CD4-positive, alpha-beta T cell treated with Interleukin-4 for 1 hour (primary cell): ENCODE measurements around the gene IL20.
A peak's percentile ranks its signal among the peaks of the same experiment; 100 is the strongest.

Source experiments
- DNase-seq, 2 donors: peaks; one replicate each; pipeline ENCODE4 v3.0.0-alpha.2; 2020 to 2022

The IL20 gene

GRCh38 chr1:206883160-206883559 is 17.7 kb downstream of the IL20 start:
- no peak for DNase-seq

- no peak for DNase-seq
Measured at GRCh38 chr1:206883876-206884275, 18.5 kb downstream of the IL20 start.

- no peak for DNase-seq
Measured at GRCh38 chr1:206885341-206886060, 20.1 kb downstream of the IL20 start.

GRCh38 chr1:206886831-206887230 is 21.4 kb downstream of the IL20 start:
- no peak for DNase-seq

- no peak for DNase-seq
Measured at GRCh38 chr1:206887701-206888100, 22.3 kb downstream of the IL20 start.

- peak; percentile 17 to 26 for DNase-seq
Measured at GRCh38 chr1:206890125-206891060, 25.0 kb downstream of the IL20 start.

- DNase-seq: no peak
Measured at GRCh38 chr1:206891412-206891811, 26.0 kb downstream of the IL20 start.

DNA sequence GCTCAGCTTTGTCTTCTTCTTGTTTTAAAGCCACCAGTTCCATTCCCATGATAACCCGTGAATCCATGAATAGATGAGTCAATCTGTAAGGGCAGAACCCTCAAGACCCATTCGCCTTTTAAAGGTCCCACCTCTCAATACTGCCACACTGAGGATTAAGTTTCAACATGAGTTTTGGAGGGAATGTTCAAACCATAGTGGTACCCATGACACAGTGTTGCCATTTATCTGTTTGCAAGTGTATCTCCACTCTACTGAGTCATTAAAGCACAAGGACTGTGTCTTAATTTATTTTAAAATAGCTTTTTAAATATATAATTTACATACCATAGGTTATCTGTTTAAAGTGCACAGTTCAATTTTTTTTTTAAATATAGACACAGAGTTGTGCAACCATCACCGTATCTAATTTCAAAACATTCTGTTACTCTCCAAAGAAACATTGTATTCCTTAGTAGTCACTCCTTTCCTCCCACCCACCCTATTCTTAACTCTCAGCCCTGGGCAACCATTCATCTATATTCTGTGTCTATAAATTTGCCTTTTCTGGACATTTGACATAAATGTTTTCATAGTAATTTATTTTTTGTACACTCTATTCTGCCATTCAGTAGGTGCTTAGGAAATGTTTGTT is 27.0 kb downstream of the IL20 start:
- no peak for DNase-seq

DNA sequence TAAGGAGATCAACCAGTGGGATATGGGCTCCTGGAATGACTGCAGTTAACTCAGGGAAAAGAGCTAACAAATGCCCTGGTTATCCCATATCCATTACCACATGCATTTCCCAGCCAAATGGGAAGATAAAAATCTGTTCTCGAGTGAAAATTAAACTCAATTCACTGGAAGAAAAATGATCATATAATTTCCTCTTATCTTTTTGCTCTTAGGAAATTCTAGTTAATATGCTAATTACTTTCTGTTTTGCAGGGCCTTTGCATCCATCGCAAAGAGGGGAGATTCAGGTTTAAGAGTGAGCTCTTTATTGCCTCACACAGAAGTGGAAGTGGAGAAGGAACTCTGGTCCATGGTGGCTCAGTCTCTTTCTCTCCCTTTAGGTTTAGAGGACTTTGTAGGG is 28.0 kb downstream of the IL20 start:
- no peak for DNase-seq

DNA sequence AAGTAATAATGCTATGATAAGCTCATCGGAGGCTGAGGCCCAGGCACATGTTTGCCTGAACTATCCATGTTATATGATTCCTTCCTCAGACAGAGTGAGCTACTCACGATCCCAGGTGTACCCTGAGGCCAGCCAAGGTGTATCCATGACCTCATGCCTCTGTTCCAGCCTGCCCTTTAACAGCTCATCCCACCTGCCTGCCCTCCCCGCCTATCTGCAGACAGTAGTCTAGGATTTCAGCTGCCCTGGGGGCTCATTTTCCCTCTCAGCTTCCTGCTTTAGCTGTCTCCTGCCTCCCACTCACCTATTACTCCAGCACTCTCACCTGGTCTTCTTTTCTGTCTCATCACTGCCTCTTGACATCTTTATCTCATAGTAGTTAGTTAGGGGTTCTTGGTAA is 29.9 kb downstream of the IL20 start:
- DNase-seq: no peak

DNA sequence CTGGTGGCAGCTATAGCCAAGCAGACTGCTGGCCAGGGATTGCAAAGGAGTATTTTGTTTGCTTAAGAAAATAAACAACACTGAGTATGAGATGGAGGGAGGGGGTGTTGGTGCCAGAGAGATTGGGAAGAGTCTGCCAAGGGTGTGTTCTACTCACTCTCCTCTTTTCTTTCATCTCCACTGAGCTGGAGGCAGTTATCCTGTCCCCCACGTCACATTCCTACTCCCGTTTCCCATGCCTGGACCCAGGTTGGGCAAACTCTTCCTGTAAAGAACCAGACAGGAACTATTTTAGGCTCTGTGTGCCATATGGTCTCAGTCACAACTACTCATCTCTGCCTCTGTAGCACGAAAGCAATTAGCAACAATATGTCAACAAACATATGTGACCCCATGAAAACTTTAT is 30.4 kb downstream of the IL20 start:
- no peak for DNase-seq

DNA sequence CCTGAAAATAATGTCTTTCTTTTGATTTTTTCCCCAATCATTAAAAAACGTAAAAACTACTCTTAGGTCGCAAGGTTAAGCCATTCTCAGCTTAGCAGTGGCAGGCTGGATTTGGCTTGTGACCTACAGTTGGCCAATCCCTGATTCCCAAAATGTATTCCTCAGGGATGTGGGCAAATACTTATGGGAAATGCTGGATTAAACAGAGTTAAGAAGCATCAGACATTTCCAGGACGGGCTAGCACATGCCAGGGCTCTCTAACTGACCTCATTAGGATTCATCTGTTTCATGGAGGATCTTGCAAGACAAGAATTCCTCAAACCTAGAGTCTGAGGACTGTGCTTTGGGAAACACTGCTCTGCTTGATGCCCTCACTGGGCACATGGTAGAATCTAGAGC is 30.8 kb downstream of the IL20 start:
- DNase-seq: no peak

- no peak for DNase-seq
Measured at GRCh38 chr1:206897175-206897574, 31.8 kb downstream of the IL20 start, which contains the start of gene IL24. Gene IL24 (plus strand): TSS chr1:206897443. CDS start chr1:206897833, 390 bp downstream.

DNA sequence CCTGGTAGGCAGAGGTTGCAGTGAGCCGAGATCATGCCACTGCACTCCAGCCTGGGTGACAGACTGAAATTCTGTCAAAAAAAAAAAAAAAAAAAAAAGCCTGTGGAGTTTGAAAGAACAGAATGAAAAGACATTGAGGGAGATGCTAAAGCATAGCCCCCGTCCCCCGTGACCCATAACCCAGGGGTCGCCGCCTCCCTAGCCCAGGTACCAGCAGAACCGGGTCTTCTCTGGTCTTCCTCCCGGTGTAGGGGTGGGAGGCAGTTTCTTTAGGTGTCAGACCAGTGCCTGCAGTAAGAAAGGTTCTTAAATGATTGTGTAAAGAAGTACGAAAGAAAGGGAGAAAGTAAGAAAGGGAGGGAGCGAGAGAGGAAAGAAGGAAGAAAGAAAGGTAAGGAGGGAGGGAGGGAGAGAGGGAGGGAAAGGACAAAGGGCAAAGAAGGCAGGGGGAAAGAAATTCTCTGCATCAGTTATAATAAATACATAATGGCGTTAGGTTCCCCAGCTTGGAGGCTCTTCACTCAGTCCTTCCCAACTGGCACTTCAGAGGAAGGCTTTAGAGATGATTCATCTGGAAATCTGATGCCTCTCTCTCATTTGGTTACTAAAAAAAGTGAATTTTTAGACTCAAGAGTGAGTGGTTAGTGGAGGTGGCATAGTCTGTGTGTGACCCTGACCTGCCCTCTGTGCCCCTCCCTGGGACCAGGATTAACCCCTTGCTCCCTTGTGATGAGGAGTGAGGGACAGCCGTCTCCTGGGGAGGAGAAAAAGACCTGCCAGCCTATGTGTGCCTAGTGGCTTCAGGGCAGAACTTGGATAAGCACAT is 32.9 kb downstream of the IL20 start:
- DNase-seq: no peak

- no peak for DNase-seq
Measured at GRCh38 chr1:206898915-206899431, 33.5 kb downstream of the IL20 start.

DNA sequence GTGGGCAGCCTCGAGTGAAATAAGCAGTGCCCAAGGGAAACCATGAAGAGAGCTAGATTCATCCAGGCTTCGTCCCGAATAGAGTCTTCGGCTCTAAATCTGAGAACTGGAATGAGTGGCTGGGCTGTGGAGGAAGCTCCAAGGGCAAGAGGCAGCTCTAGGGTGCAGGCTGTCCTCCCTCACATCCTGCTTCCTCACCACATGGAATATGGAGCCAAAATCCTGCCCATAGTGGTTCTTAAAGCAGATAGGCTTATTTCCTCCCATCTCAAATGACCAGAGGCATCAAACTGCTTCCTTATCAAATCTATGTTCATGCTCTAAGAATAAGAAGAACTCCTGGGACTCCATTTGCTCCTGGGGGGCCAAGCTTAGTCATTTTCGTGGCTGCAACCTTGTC is 34.3 kb downstream of the IL20 start:
- no peak for DNase-seq

DNA sequence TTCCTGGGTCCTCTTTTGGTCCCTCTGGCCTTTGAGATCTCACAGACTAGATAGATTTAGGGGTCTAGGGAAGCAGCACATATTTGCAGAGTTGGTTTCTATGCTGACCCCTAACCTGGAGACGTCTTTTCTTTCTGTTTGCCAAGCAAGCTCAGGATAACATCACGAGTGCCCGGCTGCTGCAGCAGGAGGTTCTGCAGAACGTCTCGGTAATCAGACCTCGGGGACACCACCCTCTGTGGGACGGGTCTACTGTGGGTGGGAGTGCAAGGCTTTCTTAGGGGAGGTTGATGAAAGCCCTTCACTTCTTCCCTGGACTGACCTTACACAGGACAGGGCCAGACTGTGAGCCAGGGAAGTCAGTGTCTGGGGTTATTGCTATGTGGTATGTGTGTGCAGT is 34.7 kb downstream of the IL20 start:
- DNase-seq: no peak

GRCh38 chr1:206901944-206902343 is 36.5 kb downstream of the IL20 start:
- no peak for DNase-seq

DNA sequence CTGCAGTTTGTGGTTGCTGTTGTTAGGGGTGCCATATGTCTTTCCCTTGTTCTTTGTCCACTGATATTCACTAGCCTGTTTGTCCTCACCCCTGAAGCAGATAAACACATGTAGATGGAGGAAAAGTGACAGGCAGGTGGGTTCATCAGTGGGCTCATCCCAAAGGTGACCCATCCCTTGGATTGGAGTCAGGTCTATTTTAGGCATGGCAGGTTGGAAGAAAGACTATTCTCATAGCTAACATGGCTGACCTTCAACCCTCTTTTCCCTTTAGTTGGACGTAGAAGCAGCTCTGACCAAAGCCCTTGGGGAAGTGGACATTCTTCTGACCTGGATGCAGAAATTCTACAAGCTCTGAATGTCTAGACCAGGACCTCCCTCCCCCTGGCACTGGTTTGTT is 37.3 kb downstream of the IL20 start:
- no peak for DNase-seq

DNA sequence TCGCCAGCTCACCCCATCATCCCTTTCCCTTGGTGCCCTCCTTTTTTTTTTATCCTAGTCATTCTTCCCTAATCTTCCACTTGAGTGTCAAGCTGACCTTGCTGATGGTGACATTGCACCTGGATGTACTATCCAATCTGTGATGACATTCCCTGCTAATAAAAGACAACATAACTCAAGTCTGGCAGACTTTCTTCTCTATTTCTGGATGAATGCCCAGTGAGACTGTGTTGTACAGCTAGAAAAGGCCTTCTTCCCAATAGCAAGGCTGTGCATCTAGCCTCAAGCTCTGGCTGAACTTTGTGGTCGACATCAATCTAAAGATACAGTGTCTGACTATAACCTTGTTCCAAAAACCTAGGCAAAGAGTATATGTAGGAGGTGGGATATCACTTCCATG is 38.3 kb downstream of the IL20 start:
- no peak for DNase-seq

GRCh38 chr1:206904423-206905142 is 39.2 kb downstream of the IL20 start:
- DNase-seq: no peak
